ENCODE results near the gene C12orf42.

The C12orf42 gene

GRCh38 chr12:103368167-103368566 lies 127.6 kb downstream of the C12orf42 start:
- H3K4me1 Mint-ChIP-seq (ENCODE audit: low read depth), result peaks cover 13% of the 10 kb centered on the region
- peaks cover 3% of the 10 kb centered on the region for H3K9me3 Mint-ChIP-seq
- H3K27ac Mint-ChIP-seq, result no peak overlapping the region
- no peaks in the 10 kb centered on the region for H3K27me3 Mint-ChIP-seq
- no peak overlapping the region for H3K4me3 Mint-ChIP-seq
- H3K36me3 Mint-ChIP-seq (ENCODE audit: low read depth), result peaks cover 30% of the 10 kb centered on the region

DNA sequence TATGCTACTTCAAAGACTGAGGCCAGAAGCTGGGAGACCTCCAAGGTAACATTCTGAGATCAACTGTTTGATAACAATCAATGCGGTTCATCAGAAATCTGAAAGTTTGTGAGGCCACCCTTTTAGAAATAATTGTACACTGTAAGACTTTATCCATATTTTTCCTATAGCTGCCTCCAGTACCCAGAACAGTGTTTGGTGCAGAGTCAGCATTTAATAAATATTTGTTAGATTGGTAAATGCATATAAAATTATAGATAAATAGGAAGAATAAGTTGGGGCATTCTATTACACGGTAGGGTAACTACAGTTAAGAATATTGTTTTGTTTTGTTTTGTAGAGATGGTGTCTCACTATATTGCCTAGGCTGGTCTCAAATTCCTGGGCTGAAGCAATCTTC lies 141.4 kb downstream of the C12orf42 start:
- Mint-ChIP-seq H3K4me3 (no peak overlapping the region), H3K4me1 (ENCODE audit: low read depth) (no peaks in the 10 kb centered on the region), H3K36me3 (ENCODE audit: low read depth) (peaks cover 13% of the 10 kb centered on the region), H3K27me3 (no peaks in the 10 kb centered on the region), H3K9me3 (peaks cover 12% of the 10 kb centered on the region), H3K27ac (no peak overlapping the region)

DNA sequence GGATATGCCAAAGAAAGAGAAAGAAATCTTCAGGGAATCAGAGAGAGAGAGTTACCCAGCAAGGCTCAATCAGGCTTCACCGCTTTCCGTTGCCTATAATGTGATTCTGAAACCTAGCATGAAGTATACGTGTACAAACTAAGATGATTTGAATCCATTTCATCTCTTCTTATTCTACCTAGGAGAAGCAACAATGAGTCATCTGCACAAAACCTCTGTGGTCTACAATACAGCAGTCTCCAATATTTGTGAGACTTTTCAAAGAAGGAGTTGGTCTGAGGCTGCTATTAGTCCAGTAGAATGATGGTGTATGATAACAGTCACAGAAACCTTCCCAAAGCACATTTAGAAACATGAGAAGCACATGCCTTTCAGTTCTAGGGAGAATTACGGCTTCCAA lies 141.9 kb downstream of the C12orf42 start:
- H3K36me3 Mint-ChIP-seq (ENCODE audit: low read depth), result peaks cover 13% of the 10 kb centered on the region
- no peaks in the 10 kb centered on the region for H3K27me3 Mint-ChIP-seq
- no peaks in the 10 kb centered on the region for H3K4me1 Mint-ChIP-seq (ENCODE audit: low read depth)
- H3K27ac Mint-ChIP-seq, result no peak overlapping the region
- no peak overlapping the region for H3K4me3 Mint-ChIP-seq
- H3K9me3 Mint-ChIP-seq, result peaks cover 10% of the 10 kb centered on the region

- Mint-ChIP-seq H3K4me3 (no peak overlapping the region), H3K4me1 (ENCODE audit: low read depth) (no peaks in the 10 kb centered on the region), H3K9me3 (no peaks in the 10 kb centered on the region), H3K36me3 (ENCODE audit: low read depth) (peaks cover 16% of the 10 kb centered on the region), H3K27me3 (no peaks in the 10 kb centered on the region), H3K27ac (no peak overlapping the region)
These were observed 145.7 kb downstream of the C12orf42 start for GRCh38 chr12:103350116-103350515.

DNA sequence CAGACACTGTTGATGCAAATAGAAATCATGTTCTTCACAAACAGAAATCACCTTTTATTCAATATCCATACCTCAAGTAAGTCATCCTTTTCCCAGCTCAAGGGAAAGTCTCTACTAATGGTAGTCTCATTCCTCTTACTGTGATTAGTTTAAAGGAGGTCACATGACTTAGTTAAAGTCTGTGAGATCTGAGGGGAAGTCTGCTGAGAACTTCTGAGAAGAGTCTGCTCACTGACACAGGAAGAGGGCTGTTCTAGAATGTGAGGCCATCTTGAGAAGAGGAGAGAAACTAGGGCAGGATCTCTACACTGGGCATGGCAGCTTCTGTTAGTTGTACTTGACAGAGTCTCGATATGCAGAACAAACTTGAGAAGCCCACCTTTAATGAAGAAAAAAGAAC lies 146.8 kb downstream of the C12orf42 start:
- H3K27me3 Mint-ChIP-seq, result no peaks in the 10 kb centered on the region
- H3K9me3 Mint-ChIP-seq, result no peaks in the 10 kb centered on the region
- H3K4me3 Mint-ChIP-seq, result no peak overlapping the region
- peaks cover 12% of the 10 kb centered on the region for H3K36me3 Mint-ChIP-seq (ENCODE audit: low read depth)
- H3K27ac Mint-ChIP-seq, result no peak overlapping the region
- no peaks in the 10 kb centered on the region for H3K4me1 Mint-ChIP-seq (ENCODE audit: low read depth)

- H3K36me3 Mint-ChIP-seq (ENCODE audit: low read depth), result no peaks in the 10 kb centered on the region
- H3K27ac Mint-ChIP-seq, result no peak overlapping the region
- no peaks in the 10 kb centered on the region for H3K27me3 Mint-ChIP-seq
- H3K4me3 Mint-ChIP-seq, result no peak overlapping the region
- peaks cover 5% of the 10 kb centered on the region for H3K9me3 Mint-ChIP-seq
- H3K4me1 Mint-ChIP-seq (ENCODE audit: low read depth), result no peaks in the 10 kb centered on the region
These were observed 158.8 kb downstream of the C12orf42 start for GRCh38 chr12:103336940-103337339.

DNA sequence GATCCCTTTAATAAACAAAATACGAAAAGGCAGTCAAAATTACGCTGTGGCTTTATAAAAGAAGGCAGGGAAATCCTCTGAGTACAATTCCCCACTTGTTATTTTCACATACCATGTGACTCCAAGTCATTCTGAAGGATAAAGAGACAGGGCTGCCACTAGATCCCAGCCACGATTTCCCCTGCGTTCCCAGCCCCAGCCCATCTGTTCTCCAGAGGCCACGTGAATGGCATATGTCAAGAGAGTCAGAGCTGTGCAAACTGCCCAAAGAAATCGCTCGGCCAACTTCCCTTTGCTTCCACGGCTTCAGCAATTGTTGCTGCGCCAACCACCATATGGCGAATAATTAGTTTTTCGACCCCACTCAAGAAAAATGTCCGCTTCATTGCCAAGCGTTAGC lies 161.3 kb downstream of the C12orf42 start:
- H3K27me3 Mint-ChIP-seq, result no peaks in the 10 kb centered on the region
- no peaks in the 10 kb centered on the region for H3K4me1 Mint-ChIP-seq (ENCODE audit: low read depth)
- no peaks in the 10 kb centered on the region for H3K9me3 Mint-ChIP-seq
- no peak overlapping the region for H3K27ac Mint-ChIP-seq
- H3K4me3 Mint-ChIP-seq, result no peak overlapping the region
- H3K36me3 Mint-ChIP-seq (ENCODE audit: low read depth), result no peaks in the 10 kb centered on the region

DNA sequence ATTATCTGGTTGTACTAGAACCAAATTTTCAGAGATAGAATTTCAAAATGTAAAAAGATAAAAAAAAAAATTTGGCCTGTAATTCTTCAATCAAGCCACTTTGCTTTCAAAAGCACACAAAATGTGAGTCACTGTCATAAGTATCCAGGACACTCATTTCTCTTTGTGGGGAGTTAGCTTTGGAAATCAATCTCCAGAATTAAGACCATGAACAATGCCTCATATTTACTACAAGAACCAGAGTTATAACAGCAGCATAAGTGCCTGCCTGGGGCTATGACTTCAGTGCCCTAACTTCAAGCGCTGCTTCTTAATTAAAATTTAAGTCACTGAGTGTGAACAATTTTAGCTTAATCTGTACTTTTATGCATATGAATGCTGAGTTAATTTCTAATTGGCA lies 162.1 kb downstream of the C12orf42 start:
- H3K27ac Mint-ChIP-seq, result no peak overlapping the region
- no peaks in the 10 kb centered on the region for H3K27me3 Mint-ChIP-seq

GRCh38 chr12:103331643-103332042 lies 164.1 kb downstream of the C12orf42 start:
- Mint-ChIP-seq H3K36me3 (ENCODE audit: low read depth) (no peaks in the 10 kb centered on the region), H3K27ac (no peak overlapping the region), H3K4me1 (ENCODE audit: low read depth) (no peaks in the 10 kb centered on the region), H3K4me3 (no peak overlapping the region), H3K27me3 (no peaks in the 10 kb centered on the region), H3K9me3 (no peaks in the 10 kb centered on the region)

More for the DNA sequence above, 162.1 kb downstream of the C12orf42 start:
- no peaks in the 10 kb centered on the region for H3K4me1 Mint-ChIP-seq (ENCODE audit: low read depth)
- no peaks in the 10 kb centered on the region for H3K9me3 Mint-ChIP-seq
- H3K4me3 Mint-ChIP-seq, result no peak overlapping the region
- no peaks in the 10 kb centered on the region for H3K36me3 Mint-ChIP-seq (ENCODE audit: low read depth)

GRCh38 chr12:103330672-103331071 lies 165.1 kb downstream of the C12orf42 start:
- H3K4me1 Mint-ChIP-seq (ENCODE audit: low read depth), result no peaks in the 10 kb centered on the region
- H3K4me3 Mint-ChIP-seq, result no peak overlapping the region
- H3K27me3 Mint-ChIP-seq, result no peaks in the 10 kb centered on the region
- no peaks in the 10 kb centered on the region for H3K9me3 Mint-ChIP-seq
- no peaks in the 10 kb centered on the region for H3K36me3 Mint-ChIP-seq (ENCODE audit: low read depth)
- no peak overlapping the region for H3K27ac Mint-ChIP-seq

- Mint-ChIP-seq H3K27ac (no peak overlapping the region), H3K9me3 (no peaks in the 10 kb centered on the region)
These were observed 168.1 kb downstream of the C12orf42 start for GRCh38 chr12:103327676-103328075.

GRCh38 chr12:103326190-103326589 lies 169.6 kb downstream of the C12orf42 start:
- Mint-ChIP-seq H3K36me3 (ENCODE audit: low read depth) (no peaks in the 10 kb centered on the region), H3K27me3 (no peaks in the 10 kb centered on the region), H3K9me3 (peaks cover 3% of the 10 kb centered on the region), H3K27ac (no peak overlapping the region), H3K4me3 (no peak overlapping the region), H3K4me1 (ENCODE audit: low read depth) (no peaks in the 10 kb centered on the region)

More at GRCh38 chr12:103327676-103328075, 168.1 kb downstream of the C12orf42 start:
- Mint-ChIP-seq H3K27me3 (no peaks in the 10 kb centered on the region), H3K36me3 (ENCODE audit: low read depth) (no peaks in the 10 kb centered on the region), H3K4me3 (no peak overlapping the region), H3K4me1 (ENCODE audit: low read depth) (no peaks in the 10 kb centered on the region)

DNA sequence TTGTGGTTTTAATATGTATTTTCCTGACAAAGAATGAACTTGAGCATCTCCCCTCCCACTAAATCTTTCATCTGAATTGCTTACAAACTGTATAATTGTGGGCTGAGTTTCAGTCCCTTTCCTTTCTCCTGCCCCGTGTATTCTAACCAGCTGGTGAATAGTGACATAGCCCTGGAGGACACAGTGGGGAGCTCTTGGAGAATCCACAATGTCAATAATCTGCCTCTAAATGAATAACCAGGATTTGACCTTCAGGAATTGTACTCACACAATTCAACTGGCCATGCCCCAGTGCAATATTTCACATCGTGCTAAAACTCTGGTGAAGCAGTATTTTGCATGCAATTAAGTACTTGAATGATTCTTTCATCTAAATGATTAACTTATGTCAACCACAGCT lies 177.2 kb downstream of the C12orf42 start:
- H3K27ac Mint-ChIP-seq, result no peak overlapping the region
- H3K4me1 Mint-ChIP-seq (ENCODE audit: low read depth), result peaks cover 5% of the 10 kb centered on the region
- H3K9me3 Mint-ChIP-seq, result peaks cover 27% of the 10 kb centered on the region
- peaks cover 16% of the 10 kb centered on the region for H3K36me3 Mint-ChIP-seq (ENCODE audit: low read depth)
- no peak overlapping the region for H3K4me3 Mint-ChIP-seq
- H3K27me3 Mint-ChIP-seq, result no peaks in the 10 kb centered on the region

DNA sequence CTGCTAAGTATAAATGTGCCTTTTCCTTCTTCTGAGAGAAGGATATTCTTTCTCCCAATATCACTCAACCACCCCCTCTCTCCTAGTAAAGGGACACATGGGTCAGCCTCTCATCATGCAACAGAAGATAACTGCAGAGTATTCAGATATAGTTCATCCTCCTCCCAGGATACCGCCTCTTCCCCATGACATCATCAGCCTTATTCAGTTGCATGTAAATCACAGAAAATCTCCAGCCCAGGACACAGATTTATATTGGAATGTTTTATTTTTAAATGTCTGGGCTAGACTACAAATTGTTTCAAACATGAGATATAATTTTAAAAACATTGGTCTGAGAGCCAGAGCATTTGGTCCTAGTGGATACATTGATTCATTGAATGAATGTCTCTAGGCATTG lies 178.5 kb downstream of the C12orf42 start:
- H3K27me3 Mint-ChIP-seq, result no peaks in the 10 kb centered on the region
- H3K9me3 Mint-ChIP-seq, result peaks cover 27% of the 10 kb centered on the region
- H3K27ac Mint-ChIP-seq, result no peak overlapping the region
- H3K36me3 Mint-ChIP-seq (ENCODE audit: low read depth), result peaks cover 16% of the 10 kb centered on the region
- peaks cover 6% of the 10 kb centered on the region for H3K4me1 Mint-ChIP-seq (ENCODE audit: low read depth)
- H3K4me3 Mint-ChIP-seq, result no peak overlapping the region

DNA sequence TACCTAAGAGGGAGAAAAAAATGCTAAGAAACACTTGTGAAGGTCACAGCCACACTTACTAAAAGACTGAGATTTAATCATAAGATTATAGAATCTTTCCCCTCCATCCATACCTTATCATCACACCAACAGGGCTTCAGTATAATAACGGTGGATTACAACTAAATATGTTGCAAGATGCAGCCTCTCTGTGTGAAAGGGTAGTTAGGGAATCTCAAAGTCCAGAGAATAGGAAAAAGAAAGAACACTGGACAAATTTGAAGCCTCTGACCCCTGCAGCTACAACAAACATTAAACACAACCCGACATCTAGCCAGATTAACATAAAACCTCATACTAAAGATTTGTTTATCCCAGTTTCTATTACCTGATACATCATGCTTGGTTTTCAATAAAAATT lies 181.0 kb downstream of the C12orf42 start:
- peaks cover 6% of the 10 kb centered on the region for H3K4me1 Mint-ChIP-seq (ENCODE audit: low read depth)
- peaks cover 19% of the 10 kb centered on the region for H3K9me3 Mint-ChIP-seq
- no peaks in the 10 kb centered on the region for H3K27me3 Mint-ChIP-seq
- no peak overlapping the region for H3K4me3 Mint-ChIP-seq
- no peak overlapping the region for H3K27ac Mint-ChIP-seq
- H3K36me3 Mint-ChIP-seq (ENCODE audit: low read depth), result peaks cover 12% of the 10 kb centered on the region

DNA sequence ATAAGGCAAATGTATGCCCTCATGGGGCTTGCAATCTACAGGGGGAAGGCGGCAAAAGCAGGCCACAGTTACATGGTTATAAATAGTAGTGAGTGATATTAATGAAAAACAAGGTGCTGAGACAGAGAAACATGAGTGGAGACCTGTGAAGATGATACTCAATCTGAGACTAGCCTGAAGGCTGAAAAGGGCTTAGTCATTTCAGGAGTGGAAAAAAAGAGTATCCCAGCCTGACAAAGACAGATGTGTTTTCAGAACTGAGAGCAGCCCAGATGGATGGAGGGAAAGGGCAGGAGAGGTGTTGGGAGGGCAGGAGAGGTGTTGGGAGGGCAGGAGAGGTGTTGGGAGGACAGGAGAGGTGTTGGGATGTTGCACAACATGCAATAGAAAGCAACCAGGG lies 181.9 kb downstream of the C12orf42 start:
- Mint-ChIP-seq H3K4me3 (no peak overlapping the region), H3K36me3 (ENCODE audit: low read depth) (peaks cover 9% of the 10 kb centered on the region), H3K4me1 (ENCODE audit: low read depth) (peaks cover 6% of the 10 kb centered on the region), H3K27ac (no peak overlapping the region), H3K9me3 (peaks cover 16% of the 10 kb centered on the region), H3K27me3 (no peaks in the 10 kb centered on the region)

All from stimulated activated naive CD8-positive, alpha-beta T cell treated with anti-CD3 and anti-CD28 coated beads, Interleukin-15, Interleukin-2, amounts not matched to agents 100 ng/mL and 50 ng/mL, for 24 hours (primary cell).